Loucy (cell line): ENCODE data around the gene AGAP1.

Source experiments
- H2AFZ ChIP-seq: fragments of 200-600 bp; sonication (generic); 2 replicates; pipeline ENCODE4 v1.6.0; 2016; ENCODE audit warnings: antibody characterized with exemption, mild to moderate bottlenecking, low read length, moderate library complexity
- H3F3A ChIP-seq: fragments of 200-600 bp; 2 replicates; pipeline ENCODE4 v1.6.0; 2016; ENCODE audit warnings: antibody characterized with exemption, low read depth, mild to moderate bottlenecking
- H3K27me3 ChIP-seq: fragments of 200-600 bp; sonication (generic); 2 replicates; pipeline ENCODE4 v1.6.1; 2014; ENCODE audit warnings: low read length, mild to moderate bottlenecking; ENCODE audit not compliant: insufficient read depth, poor library complexity, severe bottlenecking
- H3K36me3 ChIP-seq: fragments of 200-600 bp; sonication (generic); 2 replicates; pipeline ENCODE4 v1.6.1; 2016; ENCODE audit warnings: low read length; ENCODE audit not compliant: insufficient read depth
- H3K4me1 ChIP-seq: fragments of 200-600 bp; sonication (generic); 2 replicates; pipeline ENCODE4 v1.5.1; 2014; ENCODE audit warnings: low read length, mild to moderate bottlenecking; ENCODE audit not compliant: insufficient read depth, poor library complexity, severe bottlenecking
- H3K4me2 ChIP-seq: fragments of 200-600 bp; sonication (generic); 2 replicates; pipeline ENCODE4 v1.6.0; 2014; ENCODE audit warnings: antibody characterized with exemption, low read length, low read depth, mild to moderate bottlenecking; ENCODE audit not compliant: poor library complexity, severe bottlenecking
- H3K4me3 ChIP-seq: fragments of 200-600 bp; sonication (generic); 2 replicates; pipeline ENCODE4 v1.5.1; 2014; ENCODE audit warnings: low read length, mild to moderate bottlenecking, mixed read lengths; ENCODE audit not compliant: poor library complexity, severe bottlenecking
- H3K79me2 ChIP-seq: fragments of 200-600 bp; sonication (generic); 2 replicates; pipeline ENCODE4 v1.6.1; 2014; ENCODE audit warnings: low read length; ENCODE audit not compliant: insufficient read depth
- H3K9ac ChIP-seq: fragments of 200-600 bp; sonication (generic); 2 replicates; pipeline ENCODE4 v1.6.0; 2014; ENCODE audit warnings: mild to moderate bottlenecking, low read depth, low read length, moderate library complexity; ENCODE audit not compliant: poor library complexity, severe bottlenecking
- H3K9me2 ChIP-seq: fragments of 200-600 bp; sonication (generic); replicated peaks from 2 replicates; pipeline ENCODE4 v1.6.1; 2016; ENCODE audit warnings: low read depth, low read length, mixed read lengths
- H3K9me3 ChIP-seq: fragments of 200-600 bp; sonication (generic); 2 replicates; pipeline ENCODE4 v1.6.1; 2014; ENCODE audit warnings: mild to moderate bottlenecking, antibody characterized with exemption, low read length, low read depth; ENCODE audit not compliant: insufficient read depth
- H4K20me1 ChIP-seq: fragments of 200-600 bp; sonication (generic); 2 replicates; pipeline ENCODE4 v1.6.0; 2014; ENCODE audit warnings: antibody characterized with exemption, low read length, mild to moderate bottlenecking; ENCODE audit not compliant: insufficient read depth, poor library complexity, severe bottlenecking
- EZH2phosphoT487 ChIP-seq: fragments of 200-600 bp; IDR thresholded peaks from 2 replicates; pipeline ENCODE4 v1.6.1; 2018; ENCODE audit warnings: antibody characterized with exemption, mild to moderate bottlenecking, moderate library complexity, borderline replicate concordance
- TF ChIP-seq, protein P1 (sequence below): fragments of 200-600 bp; sonication (generic); conservative IDR thresholded peaks from 2 replicates; pipeline ENCODE4 v1.5.1; 2014; ENCODE audit warnings: mild to moderate bottlenecking, antibody characterized with exemption, low read length

The AGAP1 gene

GRCh38 chr2:235996419-235996818 lies 502.6 kb downstream of the AGAP1 start:
- Histone ChIP-seq H3K27me3 (no peaks in the 10 kb centered on the region), H3K9ac (no peak overlapping the region), H3K4me2 (no peak overlapping the region), H3K4me1 (no peaks in the 10 kb centered on the region), H3K79me2 (no peaks in the 10 kb centered on the region), H2AFZ (no peak overlapping the region), H3K4me3 (no peak overlapping the region), H3K36me3 (no peaks in the 10 kb centered on the region), H3K9me3 (no peaks in the 10 kb centered on the region), H3F3A (no peaks in the 10 kb centered on the region), H3K9me2 (no peaks in the 10 kb centered on the region), H4K20me1 (no peaks in the 10 kb centered on the region)
- TF ChIP-seq, protein P1, sequence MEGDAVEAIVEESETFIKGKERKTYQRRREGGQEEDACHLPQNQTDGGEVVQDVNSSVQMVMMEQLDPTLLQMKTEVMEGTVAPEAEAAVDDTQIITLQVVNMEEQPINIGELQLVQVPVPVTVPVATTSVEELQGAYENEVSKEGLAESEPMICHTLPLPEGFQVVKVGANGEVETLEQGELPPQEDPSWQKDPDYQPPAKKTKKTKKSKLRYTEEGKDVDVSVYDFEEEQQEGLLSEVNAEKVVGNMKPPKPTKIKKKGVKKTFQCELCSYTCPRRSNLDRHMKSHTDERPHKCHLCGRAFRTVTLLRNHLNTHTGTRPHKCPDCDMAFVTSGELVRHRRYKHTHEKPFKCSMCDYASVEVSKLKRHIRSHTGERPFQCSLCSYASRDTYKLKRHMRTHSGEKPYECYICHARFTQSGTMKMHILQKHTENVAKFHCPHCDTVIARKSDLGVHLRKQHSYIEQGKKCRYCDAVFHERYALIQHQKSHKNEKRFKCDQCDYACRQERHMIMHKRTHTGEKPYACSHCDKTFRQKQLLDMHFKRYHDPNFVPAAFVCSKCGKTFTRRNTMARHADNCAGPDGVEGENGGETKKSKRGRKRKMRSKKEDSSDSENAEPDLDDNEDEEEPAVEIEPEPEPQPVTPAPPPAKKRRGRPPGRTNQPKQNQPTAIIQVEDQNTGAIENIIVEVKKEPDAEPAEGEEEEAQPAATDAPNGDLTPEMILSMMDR, result no peak
- TF ChIP-seq EZH2phosphoT487, result no peak

DNA sequence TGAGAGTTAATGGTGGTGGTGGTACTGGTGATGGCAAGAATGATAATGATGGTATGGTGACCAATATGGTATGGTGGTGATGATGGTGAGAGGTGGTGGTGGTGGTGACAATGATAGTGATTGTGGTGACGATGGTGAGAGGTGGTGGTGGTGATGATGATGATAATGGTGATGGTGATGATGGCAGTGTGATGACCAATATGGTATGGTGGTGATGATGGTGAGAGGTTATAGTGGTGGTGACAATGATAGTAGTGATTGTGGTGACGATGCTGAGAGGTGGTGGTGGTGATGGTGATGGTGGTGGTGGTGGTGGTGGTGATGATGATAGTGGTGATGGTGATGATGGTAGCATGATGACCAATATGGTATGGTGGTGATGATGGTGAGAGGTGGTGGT lies 505.2 kb downstream of the AGAP1 start:
- Histone ChIP-seq H3K4me3 (no peak overlapping the region), H3K9ac (no peak overlapping the region), H3K79me2 (no peaks in the 10 kb centered on the region), H3K27me3 (no peaks in the 10 kb centered on the region), H2AFZ (no peak overlapping the region), H3K4me2 (no peak overlapping the region), H3F3A (no peaks in the 10 kb centered on the region), H3K9me3 (no peaks in the 10 kb centered on the region), H3K4me1 (no peaks in the 10 kb centered on the region), H3K36me3 (no peaks in the 10 kb centered on the region), H4K20me1 (no peaks in the 10 kb centered on the region), H3K9me2 (no peaks in the 10 kb centered on the region)
- TF ChIP-seq, protein P1, result no peak
- no peak for TF ChIP-seq EZH2phosphoT487

- no peaks in the 10 kb centered on the region for H3F3A ChIP-seq
- H3K9ac ChIP-seq, result no peak overlapping the region
- TF ChIP-seq EZH2phosphoT487, result no peak
- TF ChIP-seq, protein P1, result no peak
- H3K36me3 ChIP-seq, result no peaks in the 10 kb centered on the region
- H4K20me1 ChIP-seq, result no peaks in the 10 kb centered on the region
- no peaks in the 10 kb centered on the region for H3K27me3 ChIP-seq
- no peak overlapping the region for H3K4me2 ChIP-seq
- no peaks in the 10 kb centered on the region for H3K9me3 ChIP-seq
- H2AFZ ChIP-seq, result no peak overlapping the region
- no peaks in the 10 kb centered on the region for H3K4me1 ChIP-seq
- H3K79me2 ChIP-seq, result no peaks in the 10 kb centered on the region
- no peaks in the 10 kb centered on the region for H3K9me2 ChIP-seq
- no peak overlapping the region for H3K4me3 ChIP-seq
These were observed 507.5 kb downstream of the AGAP1 start for GRCh38 chr2:236001166-236001828.
